K562 (cell line): ENCODE results near the gene ZDHHC11B. TPM values are rescaled to one million over a fixed set of nuclear protein-coding genes. Genes with fewer than 3 reads are reported as not detected.

Experiments
- CEBPG ChIP-seq, 3 experiments: fragments of 200-800 bp in 1 of 3; sonication (Bioruptor generic) in 1 of 3; sonication (generic) in 1 of 3; formaldehyde crosslinking in 1 of 3; IDR thresholded peaks in 2 of 3; conservative IDR thresholded peaks in 1 of 3; 2 replicates each; pipeline versions ENCODE4 v1.6.1 to v1.8.0; 2016 to 2022; ENCODE audit warnings: missing compliant biosample characterization in 2 of 3, missing genetic modification characterization in 2 of 3, mild to moderate bottlenecking in 1 of 3, missing genetic modification reagents in 1 of 3
- CHD7 ChIP-seq: fragments of 200-600 bp; sonication (generic); IDR thresholded peaks from one replicate; pipeline ENCODE4 v1.6.1; 2012; ENCODE audit warnings: mild to moderate bottlenecking, low read depth, low read length, inconsistent platforms
- CLOCK ChIP-seq: fragments of 250-450 bp; sonication (Bioruptor Pico); IDR thresholded peaks from 2 replicates; pipeline ENCODE4 v1.4.0; 2020; ENCODE audit warnings: mild to moderate bottlenecking, moderate library complexity, borderline replicate concordance
- NFE2 ChIP-seq: IDR thresholded peaks from 2 replicates; pipeline ENCODE4 v1.6.1; 2014; ENCODE audit warnings: antibody characterized with exemption, low read depth
- SMC3 ChIP-seq: conservative IDR thresholded peaks from 2 replicates; pipeline ENCODE4 v1.6.1; 2011; ENCODE audit warnings: low read depth, low read length, improper control_type of control experiment; ENCODE audit not compliant: insufficient read depth
- TRIM25 ChIP-seq: fragments of 450-650 bp; IDR thresholded peaks from 2 replicates; pipeline ENCODE4 v1.7.0; 2016; ENCODE audit warnings: borderline replicate concordance
- ZNF655 ChIP-seq: fragments of 250-450 bp; sonication (Bioruptor Pico); IDR thresholded peaks from 2 replicates; pipeline ENCODE4 v1.5.0; 2021
- polyA plus RNA-seq, 8 experiments: library from polyadenylated mRNA; depleted of rRNA in 4 of 8; stranded (reverse) in 5 of 8; unstranded in 3 of 8; fragments of >200 nt; fragmentation: Nextera tagmentation in 2 of 8; fragmentation: Illumina TruSeq in 1 of 8; extraction: Ambion mirVana in 2 of 8; extraction: Trizol in 1 of 8; gene quantifications; 2 replicates each; pipeline versions ENCODE4 v1.2.1 to v1.2.3, GENCODE V29; 2011 to 2014; ENCODE audit warnings: inconsistent platforms in 1 of 8, missing spikeins in 1 of 8
- total RNA-seq, 7 experiments: library from RNA; depleted of rRNA in 6 of 7; stranded (reverse); fragments of >200 nt in 6 of 7; fragmentation: Illumina TruSeq in 2 of 7; extraction: Trizol in 2 of 7; gene quantifications; 2 replicates each; pipeline versions ENCODE4 v1.2.1 to v1.2.3, GENCODE V29; 2011 to 2021; ENCODE audit warnings: low replicate concordance in 1 of 7

Gene ZDHHC11B
- total and polyA plus RNA-seq, 9 of the 15 experiments (the other 6 are each of a cell fraction or from before 2014, with no cell fraction given), result 0.03 to 0.23 (median 0.15) TPM; not detected in 3

GRCh38 chr5:669111-669841 lies 115.3 kb downstream of the ZDHHC11B start (continued):
- no peak for TF ChIP-seq TRIM25
- TF ChIP-seq CEBPG (CRISPR knock-in tag; IDR thresholded peaks at IDR 0.05), result no peak
- TF ChIP-seq CEBPG (tag; conservative IDR thresholded peaks at IDR 0.05 in 1 of 2, IDR thresholded peaks at IDR 0.05 in 1 of 2), result no peak
- no peak for TF ChIP-seq CHD7
- no peak for TF ChIP-seq NFE2
- no peak for TF ChIP-seq ZNF655 (CRISPR knock-in tag)
- peak; percentile 39; the same call in 1 of the 2 replicates for TF ChIP-seq SMC3
- TF ChIP-seq CLOCK, result no peak
